Neural cell (in vitro differentiated cells): ENCODE data around the gene CWC25. TPM values are rescaled to one million over a fixed set of nuclear protein-coding genes. Genes with fewer than 3 reads are reported as not detected.

ENCODE experiments used
- H2AFZ ChIP-seq: fragments of 200-600, 300-800 bp; sonication (generic), shearing (Covaris generic); 2 replicates; pipeline ENCODE4 v1.6.0; 2014; ENCODE audit warnings: low read depth, mild to moderate bottlenecking, antibody characterized with exemption, low read length, moderate library complexity
- H3F3A ChIP-seq: fragments of 200-600 bp; shearing (Covaris generic); 2 replicates; pipeline ENCODE4 v1.6.1; 2016; ENCODE audit warnings: mild to moderate bottlenecking, moderate library complexity, mixed read lengths, antibody characterized with exemption, low read length; ENCODE audit not compliant: insufficient read depth, poor library complexity, severe bottlenecking
- H3K27ac ChIP-seq: fragments of 200-600, 300-800 bp; sonication (generic), shearing (Covaris generic); 2 replicates; pipeline ENCODE4 v1.5.1; 2014; ENCODE audit warnings: mild to moderate bottlenecking, low read length, moderate library complexity
- H3K27me3 ChIP-seq: fragments of 300-800, 200-600 bp; sonication (generic), shearing (Covaris generic); 2 replicates; pipeline ENCODE4 v1.6.0; 2014; ENCODE audit warnings: mild to moderate bottlenecking, low read depth, low read length, moderate library complexity; ENCODE audit not compliant: insufficient read depth
- H3K36me3 ChIP-seq: fragments of 300-800, 200-600 bp; sonication (generic), shearing (Covaris generic); 2 replicates; pipeline ENCODE4 v1.5.1; 2014; ENCODE audit warnings: mild to moderate bottlenecking, antibody characterized with exemption, low read length, moderate library complexity; ENCODE audit not compliant: insufficient read depth
- H3K4me2 ChIP-seq: fragments of 300-800, 200-600 bp; sonication (generic), shearing (Covaris generic); 2 replicates; pipeline ENCODE4 v1.6.0; 2014; ENCODE audit warnings: mild to moderate bottlenecking, low read length
- H3K4me3 ChIP-seq: fragments of 300-800, 200-600 bp; sonication (generic), shearing (Covaris generic); 2 replicates; pipeline ENCODE4 v1.5.1; 2014; ENCODE audit warnings: mild to moderate bottlenecking, low read length, moderate library complexity
- H3K79me2 ChIP-seq: fragments of 200-600 bp; shearing (Covaris generic); replicated peaks from 2 replicates; pipeline ENCODE4 v1.6.0; 2014; ENCODE audit warnings: mild to moderate bottlenecking, low read length, moderate library complexity; ENCODE audit not compliant: insufficient read depth
- H3K9ac ChIP-seq: fragments of 300-800, 200-600 bp; sonication (generic), shearing (Covaris generic); 2 replicates; pipeline ENCODE4 v1.6.1; 2016; ENCODE audit warnings: mild to moderate bottlenecking, low read length, mixed read lengths
- H3K9me2 ChIP-seq: fragments of 200-600 bp; shearing (Covaris generic); 2 replicates; pipeline ENCODE4 v1.6.1; 2016; ENCODE audit warnings: mild to moderate bottlenecking, low read length, mixed read lengths; ENCODE audit not compliant: insufficient read depth
- H3K9me3 ChIP-seq: fragments of 200-600, 300-800 bp; sonication (generic), shearing (Covaris generic); 2 replicates; pipeline ENCODE4 v1.6.1; 2016; ENCODE audit warnings: mild to moderate bottlenecking, mixed run types, low read length, moderate library complexity, mixed read lengths
- H4K20me1 ChIP-seq: fragments of 200-600 bp; shearing (Covaris generic); 2 replicates; pipeline ENCODE4 v1.6.1; 2016; ENCODE audit warnings: mild to moderate bottlenecking, mixed run types; ENCODE audit not compliant: insufficient read depth
- EP300 ChIP-seq: fragments of 450-650 bp; conservative IDR thresholded peaks from 2 replicates; pipeline ENCODE4 v1.6.1; 2014; ENCODE audit warnings: antibody characterized with exemption, mild to moderate bottlenecking, moderate library complexity; ENCODE audit not compliant: poor library complexity, severe bottlenecking
- EZH2 ChIP-seq: fragments of 200-600, 300-800 bp; shearing (Covaris generic), sonication (generic); IDR thresholded peaks from 2 replicates; pipeline ENCODE4 v1.6.1; 2014; ENCODE audit warnings: antibody characterized with exemption, low read length, borderline replicate concordance, mild to moderate bottlenecking; ENCODE audit not compliant: insufficient read depth, poor library complexity, severe bottlenecking
- MXI1 ChIP-seq: fragments of 450-650 bp; conservative IDR thresholded peaks from 2 replicates; pipeline ENCODE4 v1.6.1; 2014; ENCODE audit warnings: antibody characterized with exemption, mild to moderate bottlenecking; ENCODE audit not compliant: poor library complexity, severe bottlenecking
- POLR2AphosphoS5 ChIP-seq: IDR thresholded peaks from 2 replicates; pipeline ENCODE4 v1.6.1; 2012
- RAD21 ChIP-seq: fragments of 450-650 bp; conservative IDR thresholded peaks from 2 replicates; pipeline ENCODE4 v1.6.1; 2014; ENCODE audit warnings: antibody characterized with exemption, mild to moderate bottlenecking, moderate library complexity
- SMC3 ChIP-seq: fragments of 450-650 bp; conservative IDR thresholded peaks from 2 replicates; pipeline ENCODE4 v1.6.1; 2014; ENCODE audit warnings: antibody characterized with exemption, mild to moderate bottlenecking, moderate library complexity; ENCODE audit not compliant: poor library complexity
- TAF1 ChIP-seq: IDR thresholded peaks from 2 replicates; pipeline ENCODE4 v1.6.1; 2012; ENCODE audit warnings: low read depth
- polyA plus RNA-seq: library from polyadenylated mRNA; depleted of rRNA; stranded (reverse); fragments of >200 nt; gene quantifications from 2 replicates; pipeline ENCODE4 v1.2.3, GENCODE V29; 2014
- TF ChIP-seq, protein P1 (sequence below): fragments of 450-650 bp; IDR thresholded peaks from 2 replicates; pipeline ENCODE4 v1.5.1; 2014; ENCODE audit warnings: antibody characterized with exemption, mild to moderate bottlenecking, moderate library complexity; ENCODE audit not compliant: poor library complexity, severe bottlenecking
- TF ChIP-seq, protein P2 (sequence below): IDR thresholded peaks from 2 replicates; pipeline ENCODE4 v1.6.1; 2012; ENCODE audit warnings: borderline replicate concordance

CWC25 gene
- polyA plus RNA-seq, 1 donor from 2014 or later, result 15.4 TPM

GRCh38 chr17:38853292-38854219 is 28.4 kb upstream of the CWC25 start, which contains the start of gene RPL23:
TSS of gene RPL23 (minus strand) at chr17:38853721. CDS start at chr17:38853710, 11 bp downstream.
- Histone ChIP-seq H2AFZ (peak within 1 kb of the TSS; percentile 51), H3K9me3 (no peaks in the 10 kb centered on the region), H3K9ac (peak within 1 kb of the TSS; percentile 78), H3K36me3 (peaks cover 5% of the 10 kb centered on the region), H3K4me2 (peak within 1 kb of the TSS; percentile 97), H3K4me3 (peak within 1 kb of the TSS; percentile 82), H3K27me3 (no peaks in the 10 kb centered on the region), H4K20me1 (no peaks in the 10 kb centered on the region), H3K9me2 (no peaks in the 10 kb centered on the region), H3K79me2 (peaks cover 21% of the 10 kb centered on the region), H3K27ac (peak within 1 kb of the TSS; percentile 95), H3F3A (peaks cover 4% of the 10 kb centered on the region)
- TF ChIP-seq POLR2AphosphoS5, result peak; percentile 99
- TF ChIP-seq MXI1, result peak; percentile 91
- TF ChIP-seq, protein P1, sequence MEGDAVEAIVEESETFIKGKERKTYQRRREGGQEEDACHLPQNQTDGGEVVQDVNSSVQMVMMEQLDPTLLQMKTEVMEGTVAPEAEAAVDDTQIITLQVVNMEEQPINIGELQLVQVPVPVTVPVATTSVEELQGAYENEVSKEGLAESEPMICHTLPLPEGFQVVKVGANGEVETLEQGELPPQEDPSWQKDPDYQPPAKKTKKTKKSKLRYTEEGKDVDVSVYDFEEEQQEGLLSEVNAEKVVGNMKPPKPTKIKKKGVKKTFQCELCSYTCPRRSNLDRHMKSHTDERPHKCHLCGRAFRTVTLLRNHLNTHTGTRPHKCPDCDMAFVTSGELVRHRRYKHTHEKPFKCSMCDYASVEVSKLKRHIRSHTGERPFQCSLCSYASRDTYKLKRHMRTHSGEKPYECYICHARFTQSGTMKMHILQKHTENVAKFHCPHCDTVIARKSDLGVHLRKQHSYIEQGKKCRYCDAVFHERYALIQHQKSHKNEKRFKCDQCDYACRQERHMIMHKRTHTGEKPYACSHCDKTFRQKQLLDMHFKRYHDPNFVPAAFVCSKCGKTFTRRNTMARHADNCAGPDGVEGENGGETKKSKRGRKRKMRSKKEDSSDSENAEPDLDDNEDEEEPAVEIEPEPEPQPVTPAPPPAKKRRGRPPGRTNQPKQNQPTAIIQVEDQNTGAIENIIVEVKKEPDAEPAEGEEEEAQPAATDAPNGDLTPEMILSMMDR, result no peak
- no peak for TF ChIP-seq EZH2
- TF ChIP-seq, protein P2, sequence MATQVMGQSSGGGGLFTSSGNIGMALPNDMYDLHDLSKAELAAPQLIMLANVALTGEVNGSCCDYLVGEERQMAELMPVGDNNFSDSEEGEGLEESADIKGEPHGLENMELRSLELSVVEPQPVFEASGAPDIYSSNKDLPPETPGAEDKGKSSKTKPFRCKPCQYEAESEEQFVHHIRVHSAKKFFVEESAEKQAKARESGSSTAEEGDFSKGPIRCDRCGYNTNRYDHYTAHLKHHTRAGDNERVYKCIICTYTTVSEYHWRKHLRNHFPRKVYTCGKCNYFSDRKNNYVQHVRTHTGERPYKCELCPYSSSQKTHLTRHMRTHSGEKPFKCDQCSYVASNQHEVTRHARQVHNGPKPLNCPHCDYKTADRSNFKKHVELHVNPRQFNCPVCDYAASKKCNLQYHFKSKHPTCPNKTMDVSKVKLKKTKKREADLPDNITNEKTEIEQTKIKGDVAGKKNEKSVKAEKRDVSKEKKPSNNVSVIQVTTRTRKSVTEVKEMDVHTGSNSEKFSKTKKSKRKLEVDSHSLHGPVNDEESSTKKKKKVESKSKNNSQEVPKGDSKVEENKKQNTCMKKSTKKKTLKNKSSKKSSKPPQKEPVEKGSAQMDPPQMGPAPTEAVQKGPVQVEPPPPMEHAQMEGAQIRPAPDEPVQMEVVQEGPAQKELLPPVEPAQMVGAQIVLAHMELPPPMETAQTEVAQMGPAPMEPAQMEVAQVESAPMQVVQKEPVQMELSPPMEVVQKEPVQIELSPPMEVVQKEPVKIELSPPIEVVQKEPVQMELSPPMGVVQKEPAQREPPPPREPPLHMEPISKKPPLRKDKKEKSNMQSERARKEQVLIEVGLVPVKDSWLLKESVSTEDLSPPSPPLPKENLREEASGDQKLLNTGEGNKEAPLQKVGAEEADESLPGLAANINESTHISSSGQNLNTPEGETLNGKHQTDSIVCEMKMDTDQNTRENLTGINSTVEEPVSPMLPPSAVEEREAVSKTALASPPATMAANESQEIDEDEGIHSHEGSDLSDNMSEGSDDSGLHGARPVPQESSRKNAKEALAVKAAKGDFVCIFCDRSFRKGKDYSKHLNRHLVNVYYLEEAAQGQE, result peak; percentile 92
- peak; percentile 97 for TF ChIP-seq TAF1
- no peak for TF ChIP-seq RAD21
- peak; percentile 49 for TF ChIP-seq SMC3
- peak; percentile 76 for TF ChIP-seq EP300

DNA sequence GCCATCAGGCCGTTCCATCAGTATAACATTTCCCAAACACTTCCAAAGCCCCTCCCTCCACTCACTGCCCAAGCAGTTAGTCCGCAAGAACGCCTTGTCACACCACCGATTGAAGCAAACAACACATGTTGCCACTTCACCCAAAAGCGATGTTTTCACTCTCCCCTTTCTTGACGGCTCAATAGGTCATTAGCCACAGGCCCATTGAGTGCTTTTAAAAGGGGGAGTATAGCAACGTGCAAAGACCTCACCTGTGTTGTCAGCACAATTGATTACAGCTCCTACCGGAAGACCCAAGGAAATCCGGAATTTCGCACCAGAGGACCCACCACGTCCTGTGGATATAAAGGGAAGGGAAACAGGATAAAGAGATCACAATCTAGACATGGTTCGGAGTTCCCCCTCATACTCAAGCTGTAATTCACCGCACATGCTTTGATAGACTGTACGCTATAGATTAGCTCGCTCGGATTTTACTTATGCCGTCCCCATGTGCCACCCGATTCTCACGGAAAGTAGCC is 27.7 kb upstream of the CWC25 start:
- H3K36me3 ChIP-seq, result peaks cover 5% of the 10 kb centered on the region
- no peaks in the 10 kb centered on the region for H3K27me3 ChIP-seq
- peaks cover 4% of the 10 kb centered on the region for H3F3A ChIP-seq
- no peaks in the 10 kb centered on the region for H4K20me1 ChIP-seq
- H3K9me3 ChIP-seq, result no peaks in the 10 kb centered on the region
- H3K9ac ChIP-seq, result peak overlapping the region; percentile 78
- no peak for TF ChIP-seq EP300
- no peak for TF ChIP-seq TAF1
- TF ChIP-seq MXI1, result no peak
- TF ChIP-seq EZH2, result no peak
- TF ChIP-seq POLR2AphosphoS5, result no peak
- TF ChIP-seq, protein P1, result no peak
- TF ChIP-seq, protein P2, result no peak
- TF ChIP-seq SMC3, result no peak
- TF ChIP-seq RAD21, result no peak
- peak overlapping the region; percentile 97 for H3K4me2 ChIP-seq
- peak overlapping the region; percentile 95 for H3K27ac ChIP-seq
- H2AFZ ChIP-seq, result peak overlapping the region; percentile 31
- peaks cover 21% of the 10 kb centered on the region for H3K79me2 ChIP-seq
- H3K9me2 ChIP-seq, result no peaks in the 10 kb centered on the region
- H3K4me3 ChIP-seq, result peak overlapping the region; percentile 82
